ENCODE results near the gene COG2.

DNA sequence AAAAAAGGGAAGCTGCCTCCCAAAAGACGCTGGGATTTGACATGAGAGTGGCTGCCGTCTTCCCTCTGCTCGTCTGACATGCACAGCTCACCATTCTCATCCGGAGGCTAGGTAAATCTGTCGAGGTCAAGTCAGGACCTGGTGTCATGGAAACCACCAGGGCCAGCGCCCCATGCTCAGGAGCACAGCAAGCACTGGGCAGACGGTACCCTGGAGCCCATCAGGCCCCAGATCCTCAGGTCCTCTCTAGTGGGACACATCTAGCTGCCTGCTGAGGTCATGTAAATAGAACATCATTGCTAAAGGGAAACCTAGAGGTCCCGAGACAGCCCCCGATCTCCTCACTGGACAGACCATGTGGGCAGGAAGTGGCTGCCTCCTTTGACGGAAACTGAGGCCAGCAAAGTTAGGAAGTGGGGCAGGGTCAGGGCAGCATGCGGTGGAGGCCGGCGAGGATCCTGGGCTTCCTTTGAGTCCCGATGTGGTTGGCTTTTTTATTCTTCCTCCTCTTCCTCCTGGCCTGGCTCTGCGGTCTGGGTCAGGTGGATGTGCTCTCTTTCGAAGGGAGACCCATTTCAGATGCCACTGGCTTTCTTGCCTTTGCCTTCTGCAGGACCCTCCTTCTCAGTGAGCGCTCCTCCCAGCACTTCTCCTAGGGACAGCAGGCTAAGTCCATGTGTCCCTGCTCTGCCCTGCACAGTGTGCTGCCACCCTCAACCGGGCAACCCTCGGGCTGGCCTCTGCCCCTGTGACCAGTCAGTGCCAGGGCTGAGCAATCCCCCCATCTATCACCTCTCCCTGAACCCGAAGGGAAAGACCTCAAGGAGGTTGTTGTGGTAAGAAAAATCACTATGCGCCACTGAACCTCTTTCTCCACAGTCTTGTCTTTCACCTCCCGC, 65.7 kb downstream of the COG2 start:
- TF ChIP-seq, protein P1, sequence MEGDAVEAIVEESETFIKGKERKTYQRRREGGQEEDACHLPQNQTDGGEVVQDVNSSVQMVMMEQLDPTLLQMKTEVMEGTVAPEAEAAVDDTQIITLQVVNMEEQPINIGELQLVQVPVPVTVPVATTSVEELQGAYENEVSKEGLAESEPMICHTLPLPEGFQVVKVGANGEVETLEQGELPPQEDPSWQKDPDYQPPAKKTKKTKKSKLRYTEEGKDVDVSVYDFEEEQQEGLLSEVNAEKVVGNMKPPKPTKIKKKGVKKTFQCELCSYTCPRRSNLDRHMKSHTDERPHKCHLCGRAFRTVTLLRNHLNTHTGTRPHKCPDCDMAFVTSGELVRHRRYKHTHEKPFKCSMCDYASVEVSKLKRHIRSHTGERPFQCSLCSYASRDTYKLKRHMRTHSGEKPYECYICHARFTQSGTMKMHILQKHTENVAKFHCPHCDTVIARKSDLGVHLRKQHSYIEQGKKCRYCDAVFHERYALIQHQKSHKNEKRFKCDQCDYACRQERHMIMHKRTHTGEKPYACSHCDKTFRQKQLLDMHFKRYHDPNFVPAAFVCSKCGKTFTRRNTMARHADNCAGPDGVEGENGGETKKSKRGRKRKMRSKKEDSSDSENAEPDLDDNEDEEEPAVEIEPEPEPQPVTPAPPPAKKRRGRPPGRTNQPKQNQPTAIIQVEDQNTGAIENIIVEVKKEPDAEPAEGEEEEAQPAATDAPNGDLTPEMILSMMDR (IDR thresholded peaks at IDR 0.05; ENCODE audit: insufficient read depth, low read depth, low read length), result no peak
- no peak for TF ChIP-seq EZH2 (IDR thresholded peaks at IDR 0.05; ENCODE audit: insufficient read depth, low read length)

Data from astrocyte (in vitro differentiated cells and primary cell).